ENCODE measurements around the gene MROH9. TPM values are rescaled to one million over a fixed set of nuclear protein-coding genes. Genes with fewer than 3 reads are reported as not detected.

The MROH9 gene
- total RNA-seq, 4 donors from 2014 or later, result 0.11 to 0.40 TPM; not detected in 2

GRCh38 chr1:170927955-170928840 lies 7.1 kb upstream of the MROH9 start:
- no peak for DNase-seq
- H3K27me3 ChIP-seq, result no peaks in the 10 kb centered on the region
- no peaks in the 10 kb centered on the region for H3K36me3 ChIP-seq
- no peaks in the 10 kb centered on the region for H3K9me3 ChIP-seq
- H3K4me1 ChIP-seq, result no peaks in the 10 kb centered on the region
- WGBS, 2 donors, result 80 to 84% methylated on average over 8 of the region's 8 CpGs
- TF ChIP-seq CTCF (IDR thresholded peaks at IDR 0.05), result no peak
- TF ChIP-seq POLR2A (IDR thresholded peaks at IDR 0.05), result no peak
- intact Hi-C loops (cut with DNase I), result no loop called here
- H3K4me3 ChIP-seq (replicated peaks in 1 of 3), result no peak overlapping the region
- peak overlapping the region in 2 of 3 donors; percentile 9 to 25 for H3K27ac ChIP-seq

- 51 to 52% methylated on average over 4 of the region's 4 CpGs for WGBS, 2 donors
- Histone ChIP-seq H3K36me3 (no peaks in the 10 kb centered on the region), H3K27me3 (no peaks in the 10 kb centered on the region), H3K9me3 (no peaks in the 10 kb centered on the region), H3K4me1 (no peaks in the 10 kb centered on the region), H3K4me3 (replicated peaks in 1 of 3) (no peak overlapping the region), H3K27ac (peak overlapping the region; percentile 42 to 52 (median 47))
- intact Hi-C loops (cut with DNase I), result no loop called here
- TF ChIP-seq CTCF (IDR thresholded peaks at IDR 0.05) (no peak), POLR2A (IDR thresholded peaks at IDR 0.05) (no peak)
- no peak for DNase-seq
Measured at GRCh38 chr1:170929412-170929834, 5.9 kb upstream of the MROH9 start.

- peak; percentile 5 to 17 for DNase-seq
- Histone ChIP-seq H3K4me1 (no peaks in the 10 kb centered on the region), H3K9me3 (no peaks in the 10 kb centered on the region), H3K36me3 (no peaks in the 10 kb centered on the region), H3K4me3 (replicated peaks in 1 of 3) (no peak overlapping the region), H3K27ac (peak overlapping the region; percentile 42 to 52 (median 47)), H3K27me3 (no peaks in the 10 kb centered on the region)
- intact Hi-C loops (cut with DNase I), result no loop called here
- TF ChIP-seq POLR2A (IDR thresholded peaks at IDR 0.05), result no peak
- peak; percentile 46 to 82 (median 66) for TF ChIP-seq CTCF (IDR thresholded peaks at IDR 0.05)
- 9 to 15% methylated on average over 7 of the region's 7 CpGs for WGBS, 2 donors
Measured at GRCh38 chr1:170929835-170930554, 5.3 kb upstream of the MROH9 start.

GRCh38 chr1:170931650-170932049 lies 3.7 kb upstream of the MROH9 start:
- Histone ChIP-seq H3K4me3 (replicated peaks in 1 of 3) (no peak overlapping the region), H3K36me3 (no peaks in the 10 kb centered on the region), H3K9me3 (no peaks in the 10 kb centered on the region), H3K4me1 (no peaks in the 10 kb centered on the region), H3K27ac (no peak overlapping the region), H3K27me3 (no peaks in the 10 kb centered on the region)
- 71 to 88% methylated on average over 1 to 2 of the region's 2 CpGs for WGBS, 2 donors
- TF ChIP-seq CTCF (IDR thresholded peaks at IDR 0.05), result no peak
- no peak for TF ChIP-seq POLR2A (IDR thresholded peaks at IDR 0.05)
- DNase-seq, result no peak
- intact Hi-C loops (cut with DNase I), result no loop called here

GRCh38 chr1:170932236-170932635 lies 3.1 kb upstream of the MROH9 start:
- H3K4me1 ChIP-seq, result no peaks in the 10 kb centered on the region
- DNase-seq, result no peak
- no peak overlapping the region for H3K4me3 ChIP-seq (replicated peaks in 1 of 3)
- H3K9me3 ChIP-seq, result no peaks in the 10 kb centered on the region
- intact Hi-C loops (cut with DNase I), result no loop called here
- no peaks in the 10 kb centered on the region for H3K36me3 ChIP-seq
- TF ChIP-seq POLR2A (IDR thresholded peaks at IDR 0.05) (no peak), CTCF (IDR thresholded peaks at IDR 0.05) (no peak)
- no peak overlapping the region for H3K27ac ChIP-seq
- no peaks in the 10 kb centered on the region for H3K27me3 ChIP-seq
- WGBS, 2 donors, result 82 to 86% methylated on average over 3 of the region's 3 CpGs
